Type B pancreatic cell (in vitro differentiated cells): ENCODE results near the gene C1R. TPM values are rescaled to one million over a fixed set of nuclear protein-coding genes. Genes with fewer than 3 reads are reported as not detected.

ENCODE experiments used
- DNase-seq: peaks from one replicate; pipeline ENCODE4 v3.0.0; 2021; ENCODE audit warnings: mixed read lengths; ENCODE audit not compliant: unreplicated experiment; ENCODE audit errors: extremely low spot score
- H3K27ac Mint-ChIP-seq: 2 replicates; pipeline ENCODE4 v1.8.0; 2021; ENCODE audit warnings: mild to moderate bottlenecking, mixed read lengths
- H3K27me3 Mint-ChIP-seq: 2 replicates; pipeline ENCODE4 v1.8.0; 2021; ENCODE audit warnings: mixed read lengths
- H3K36me3 Mint-ChIP-seq: 2 replicates; pipeline ENCODE4 v1.8.0; 2021; ENCODE audit warnings: mixed read lengths
- H3K4me1 Mint-ChIP-seq: one replicate; pipeline ENCODE4 v1.8.0; 2021; ENCODE audit warnings: mixed read lengths; ENCODE audit not compliant: unreplicated experiment
- H3K4me3 Mint-ChIP-seq: 2 replicates; pipeline ENCODE4 v1.8.0; 2021; ENCODE audit warnings: mild to moderate bottlenecking, mixed read lengths
- H3K9me3 Mint-ChIP-seq: 2 replicates; pipeline ENCODE4 v1.8.0; 2021; ENCODE audit warnings: mixed read lengths
- CTCF ChIP-seq: fragments of 200-600 bp; sonication (generic); conservative IDR thresholded peaks from 2 replicates; pipeline ENCODE4 v1.5.0; 2021; ENCODE audit warnings: antibody characterized with exemption, mild to moderate bottlenecking
- total RNA-seq: library from RNA; stranded (reverse); gene quantifications from 2 replicates; pipeline ENCODE4 v1.2.1, GENCODE V29; 2021; ENCODE audit warnings: low replicate concordance

Gene C1R
- total RNA-seq, 1 donor from 2014 or later: 6.5 TPM

GRCh38 chr12:7116916-7117315 lies 24.7 kb upstream of the C1R start:
- Mint-ChIP-seq H3K27me3 (no peaks in the 10 kb centered on the region), H3K36me3 (peaks cover 16% of the 10 kb centered on the region), H3K27ac (no peak overlapping the region), H3K4me1 (no peaks in the 10 kb centered on the region), H3K4me3 (no peak overlapping the region), H3K9me3 (no peaks in the 10 kb centered on the region)
- TF ChIP-seq CTCF: no peak
- DNase-seq: no peak

GRCh38 chr12:7116196-7116595 lies 24.0 kb upstream of the C1R start:
- Mint-ChIP-seq H3K9me3 (no peaks in the 10 kb centered on the region), H3K27ac (no peak overlapping the region), H3K4me3 (no peak overlapping the region), H3K27me3 (no peaks in the 10 kb centered on the region), H3K36me3 (peaks cover 16% of the 10 kb centered on the region), H3K4me1 (no peaks in the 10 kb centered on the region)
- no peak for DNase-seq
- TF ChIP-seq CTCF: no peak

- H3K9me3 Mint-ChIP-seq: no peaks in the 10 kb centered on the region
Measured at GRCh38 chr12:7114851-7115250, 22.6 kb upstream of the C1R start.

GRCh38 chr12:7114008-7114407 lies 21.8 kb upstream of the C1R start:
- Mint-ChIP-seq H3K4me3 (no peak overlapping the region), H3K27ac (no peak overlapping the region), H3K4me1 (no peaks in the 10 kb centered on the region), H3K9me3 (no peaks in the 10 kb centered on the region), H3K27me3 (no peaks in the 10 kb centered on the region), H3K36me3 (peaks cover 19% of the 10 kb centered on the region)
- no peak for DNase-seq
- TF ChIP-seq CTCF: no peak

More at GRCh38 chr12:7114851-7115250, 22.6 kb upstream of the C1R start:
- H3K4me3 Mint-ChIP-seq: no peak overlapping the region
- DNase-seq: no peak
- TF ChIP-seq CTCF: no peak
- H3K4me1 Mint-ChIP-seq: no peaks in the 10 kb centered on the region
- no peaks in the 10 kb centered on the region for H3K27me3 Mint-ChIP-seq
- peaks cover 16% of the 10 kb centered on the region for H3K36me3 Mint-ChIP-seq
- no peak overlapping the region for H3K27ac Mint-ChIP-seq

GRCh38 chr12:7113389-7113871 lies 21.2 kb upstream of the C1R start:
- Mint-ChIP-seq H3K4me1 (no peaks in the 10 kb centered on the region), H3K9me3 (no peaks in the 10 kb centered on the region), H3K36me3 (peaks cover 15% of the 10 kb centered on the region), H3K27ac (peak overlapping the region; percentile 53), H3K27me3 (no peaks in the 10 kb centered on the region), H3K4me3 (no peak overlapping the region)
- peak; percentile 93 for TF ChIP-seq CTCF
- no peak for DNase-seq

GRCh38 chr12:7112041-7112440 lies 19.8 kb upstream of the C1R start:
- no peak for TF ChIP-seq CTCF
- no peak overlapping the region for H3K27ac Mint-ChIP-seq
- H3K4me1 Mint-ChIP-seq: peaks cover 5% of the 10 kb centered on the region

More at GRCh38 chr12:7112041-7112440, 19.8 kb upstream of the C1R start:
- H3K27me3 Mint-ChIP-seq: no peaks in the 10 kb centered on the region
- no peak for DNase-seq
- no peaks in the 10 kb centered on the region for H3K9me3 Mint-ChIP-seq
- no peak overlapping the region for H3K4me3 Mint-ChIP-seq
- H3K36me3 Mint-ChIP-seq: peaks cover 15% of the 10 kb centered on the region
